Urinary bladder (tissue), 4 donors: ENCODE data around the gene NPLOC4. TPM values are rescaled to one million over a fixed set of nuclear protein-coding genes. Genes with fewer than 3 reads are reported as not detected.

Source experiments
- DNase-seq: peaks from one replicate; pipeline ENCODE4 v3.0.0-alpha.2; 2015; ENCODE audit errors: extremely low spot score
- H3K27ac ChIP-seq: one replicate; pipeline ENCODE4 v1.5.1; 2013; ENCODE audit warnings: low read depth, mild to moderate bottlenecking, moderate library complexity
- H3K36me3 ChIP-seq: one replicate; pipeline ENCODE4 v1.6.1; 2013; ENCODE audit warnings: mild to moderate bottlenecking, moderate library complexity; ENCODE audit not compliant: insufficient read depth
- H3K4me1 ChIP-seq: one replicate; pipeline ENCODE4 v1.6.1; 2013; ENCODE audit warnings: mild to moderate bottlenecking, moderate library complexity; ENCODE audit not compliant: insufficient read depth
- H3K4me3 ChIP-seq: one replicate; pipeline ENCODE4 v1.5.1; 2013; ENCODE audit warnings: low read depth, low read length
- WGBS: extraction: QIAGEN DNeasy Blood & Tissue Kit; methylation state at CpG from one replicate; pipeline ENCODE4 v1.1.7; 2013; 5-methylcytosine and 5-hydroxymethylcytosine counted together
- polyA plus RNA-seq: library from polyadenylated mRNA; stranded (reverse); fragments of 200-250 nt; gene quantifications from one replicate; pipeline ENCODE4 v1.2.3, GENCODE V29; 2013
- total RNA-seq: library from RNA; depleted of rRNA; stranded (reverse); fragments of >200 nt; gene quantifications from one replicate; pipeline ENCODE4 v1.2.3, GENCODE V29; 2014
- donor health status: healthy with polysubstance abuse.
- donor health status: healthy.

Gene NPLOC4
- total and polyA plus RNA-seq, 2 donors, result 36.5 to 45.3 TPM

DNA sequence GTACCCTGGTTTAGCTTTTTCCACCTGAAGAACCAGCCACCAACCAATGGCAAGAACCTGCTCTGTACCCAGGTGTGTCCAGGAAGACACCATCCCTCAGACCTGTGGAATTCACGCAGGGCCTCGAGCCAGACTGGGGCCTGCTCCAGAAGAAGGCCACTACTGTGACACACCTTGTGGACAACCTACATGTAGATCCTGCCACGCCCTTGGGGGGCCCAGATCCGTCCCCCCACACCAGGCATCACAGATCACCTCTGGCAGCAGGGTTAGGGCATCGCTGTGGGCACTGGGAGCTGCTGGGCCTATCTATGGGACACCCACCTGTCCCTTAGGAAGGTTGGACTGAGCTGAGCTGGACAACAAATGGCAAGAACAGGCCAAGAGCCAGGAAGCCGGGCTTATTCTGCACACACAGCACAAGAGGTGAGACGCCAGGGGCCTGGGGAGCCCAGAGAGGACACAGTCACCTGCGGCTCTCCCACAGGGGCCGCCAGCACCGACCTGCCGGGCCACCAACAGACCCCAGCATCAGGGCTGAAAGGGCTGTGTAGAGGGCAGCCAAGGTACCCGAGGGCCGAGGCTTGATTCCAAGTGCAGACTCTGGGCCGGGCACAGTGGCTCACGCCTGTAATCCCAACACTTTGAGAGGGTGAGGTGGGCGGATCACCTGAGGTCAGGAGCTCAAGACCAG is 92.5 kb downstream of the NPLOC4 start:
- no peaks in the 10 kb centered on the region for H3K4me1 ChIP-seq
- H3K4me3 ChIP-seq, result no peak overlapping the region
- H3K27ac ChIP-seq, result no peak overlapping the region
- 93% methylated on average over 16 of the region's 16 CpGs for WGBS
- DNase-seq, result no peak
- peaks cover 8% of the 10 kb centered on the region for H3K36me3 ChIP-seq

GRCh38 chr17:81543756-81544155 is 93.2 kb downstream of the NPLOC4 start:
- peaks cover 8% of the 10 kb centered on the region for H3K36me3 ChIP-seq
- WGBS, result 98% methylated on average over 15 of the region's 15 CpGs

DNA sequence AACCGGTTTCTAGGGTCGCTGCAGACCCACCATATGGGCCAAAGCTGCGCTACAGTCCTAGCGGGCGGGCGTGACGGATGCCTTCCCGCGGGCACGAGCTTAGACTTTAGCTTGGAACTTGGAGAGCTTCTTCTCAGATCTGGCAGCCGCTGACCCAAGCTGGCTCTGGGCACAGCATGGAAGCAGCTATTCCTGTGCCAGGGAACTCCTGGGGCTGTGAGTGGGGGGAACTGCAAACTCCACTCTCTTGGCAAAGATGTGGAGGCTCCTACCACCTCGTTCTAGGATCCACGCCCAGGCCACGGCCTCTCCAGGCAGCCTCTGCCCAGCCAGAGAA is 93.6 kb downstream of the NPLOC4 start:
- no peak overlapping the region for H3K27ac ChIP-seq
- peaks cover 8% of the 10 kb centered on the region for H3K36me3 ChIP-seq
- H3K4me3 ChIP-seq, result no peak overlapping the region
- DNase-seq, result no peak
- H3K4me1 ChIP-seq, result no peaks in the 10 kb centered on the region
- WGBS, result 94% methylated on average over 14 of the region's 14 CpGs

More at GRCh38 chr17:81543756-81544155, 93.2 kb downstream of the NPLOC4 start:
- DNase-seq, result no peak
- no peak overlapping the region for H3K4me3 ChIP-seq
- H3K4me1 ChIP-seq, result no peaks in the 10 kb centered on the region
- no peak overlapping the region for H3K27ac ChIP-seq

DNA sequence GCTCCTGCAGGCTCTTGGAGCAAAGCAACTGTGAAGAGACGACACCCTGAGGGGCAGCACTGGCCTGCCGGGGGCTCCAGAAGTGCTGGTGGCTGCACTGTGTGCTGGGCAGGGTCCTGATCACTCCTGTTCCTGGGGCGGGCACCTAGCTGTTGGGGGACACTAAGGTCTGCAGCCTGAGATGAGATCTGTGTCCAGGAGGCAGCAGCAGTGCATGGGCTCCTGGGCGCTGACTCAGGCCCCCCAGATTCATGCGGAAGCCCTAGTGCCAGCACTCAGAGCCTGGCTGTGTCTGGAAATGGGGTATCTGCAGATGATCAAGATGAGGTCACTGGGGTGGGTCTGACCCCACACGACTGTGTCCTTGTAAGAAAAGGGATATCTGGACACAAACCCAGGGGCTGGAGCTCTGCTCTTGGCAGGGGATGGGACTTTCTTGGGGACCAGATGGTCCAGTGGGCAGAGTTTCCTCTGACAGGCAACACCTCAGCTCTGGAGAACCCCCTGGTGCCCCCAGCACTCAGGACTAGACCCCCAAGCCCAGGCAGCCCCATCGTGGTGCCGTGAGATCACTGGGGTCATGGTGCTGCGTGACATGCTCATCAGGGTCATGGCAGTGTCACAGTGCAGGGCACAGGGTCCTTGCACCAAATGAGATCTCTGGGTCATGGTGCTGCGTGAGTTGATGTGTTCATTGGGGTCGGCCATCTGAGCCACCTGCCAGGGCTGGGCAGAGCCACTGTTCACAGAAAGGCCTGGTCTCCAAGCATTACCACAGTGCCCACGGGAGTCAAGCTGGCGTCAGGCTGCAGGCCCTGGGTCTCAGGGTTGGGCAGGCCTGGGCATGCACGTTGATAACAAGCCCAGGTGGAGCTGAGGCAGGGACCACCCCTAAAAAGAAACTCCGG is 94.2 kb downstream of the NPLOC4 start:
- H3K36me3 ChIP-seq, result peaks cover 8% of the 10 kb centered on the region
- H3K4me3 ChIP-seq, result no peak overlapping the region
- no peak for DNase-seq
- no peaks in the 10 kb centered on the region for H3K4me1 ChIP-seq
- no peak overlapping the region for H3K27ac ChIP-seq
- 84% methylated on average over 15 of the region's 15 CpGs for WGBS

- Histone ChIP-seq H3K4me1 (no peaks in the 10 kb centered on the region), H3K36me3 (peaks cover 5% of the 10 kb centered on the region)
Measured at GRCh38 chr17:81541123-81541522, 95.8 kb downstream of the NPLOC4 start.

DNA sequence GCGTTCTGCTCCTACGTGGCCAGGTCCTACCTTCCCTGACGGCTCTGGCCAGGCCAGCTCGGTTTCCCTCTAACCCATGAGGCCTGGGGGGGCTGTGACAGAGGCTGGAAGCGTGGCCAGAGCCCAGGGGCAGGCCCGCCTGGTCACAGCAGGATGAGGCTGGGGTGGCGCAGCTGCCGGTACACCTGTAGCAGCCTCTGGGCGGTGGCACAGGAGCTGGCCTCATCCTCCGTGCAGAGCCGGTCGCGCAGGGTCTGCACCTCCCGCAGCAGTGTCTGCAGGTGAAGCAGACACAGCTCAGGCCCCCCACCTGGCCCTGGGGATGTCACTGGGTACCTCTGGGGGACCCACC is 96.3 kb downstream of the NPLOC4 start:
- Histone ChIP-seq H3K4me1 (no peaks in the 10 kb centered on the region), H3K4me3 (no peak overlapping the region), H3K36me3 (peaks cover 5% of the 10 kb centered on the region), H3K27ac (no peak overlapping the region)
- DNase-seq, result no peak
- 94% methylated on average over 14 of the region's 14 CpGs for WGBS

More at GRCh38 chr17:81541123-81541522, 95.8 kb downstream of the NPLOC4 start:
- H3K27ac ChIP-seq, result no peak overlapping the region
- no peak for DNase-seq
- no peak overlapping the region for H3K4me3 ChIP-seq
- 89% methylated on average over 17 of the region's 17 CpGs for WGBS

DNA sequence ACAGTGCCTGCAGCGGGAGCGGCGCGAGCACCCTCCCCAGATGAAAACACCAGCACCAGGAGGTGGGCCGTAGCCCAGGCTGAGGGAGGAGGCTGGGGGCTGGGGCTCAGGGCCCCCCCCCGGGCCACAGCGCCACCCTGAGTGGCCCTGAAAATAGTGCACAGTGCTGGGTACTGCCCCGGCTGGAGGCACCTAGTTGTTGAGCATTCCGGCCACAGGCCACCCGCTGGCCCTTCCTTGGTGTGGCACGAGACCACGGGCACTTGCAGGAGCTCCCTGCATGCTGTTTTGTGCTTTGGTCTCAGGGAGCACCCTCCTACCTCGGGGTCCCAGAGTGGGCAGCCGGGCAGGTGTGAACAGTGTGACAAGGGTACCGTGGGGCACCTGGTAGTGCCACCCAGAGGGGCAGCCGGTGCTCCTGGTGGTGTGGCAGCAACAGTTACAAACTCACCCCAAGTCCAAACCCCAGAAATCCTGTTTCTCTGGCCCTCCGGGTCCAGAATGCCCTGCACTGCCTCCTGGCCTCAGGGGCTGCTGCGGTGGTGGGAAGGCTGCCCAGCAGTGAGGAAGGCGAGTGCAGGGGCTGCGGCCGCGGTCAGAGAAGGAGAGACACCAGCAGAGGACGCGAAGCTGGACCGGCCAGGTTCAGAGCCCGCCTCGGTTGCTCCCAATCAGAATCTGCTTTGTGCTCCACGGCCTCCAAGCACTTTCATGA is 96.8 kb downstream of the NPLOC4 start:
- DNase-seq, result no peak
- 94% methylated on average over 28 of the region's 28 CpGs for WGBS
- H3K4me1 ChIP-seq, result no peaks in the 10 kb centered on the region
- no peak overlapping the region for H3K27ac ChIP-seq
- peaks cover 5% of the 10 kb centered on the region for H3K36me3 ChIP-seq
- no peak overlapping the region for H3K4me3 ChIP-seq

- 77% methylated on average over 10 of the region's 10 CpGs for WGBS
- Histone ChIP-seq H3K36me3 (peaks cover 5% of the 10 kb centered on the region), H3K4me1 (no peaks in the 10 kb centered on the region), H3K27ac (no peak overlapping the region), H3K4me3 (no peak overlapping the region)
- DNase-seq, result no peak
Measured at GRCh38 chr17:81539571-81539900, 97.4 kb downstream of the NPLOC4 start.

- H3K4me3 ChIP-seq, result no peak overlapping the region
- 87% methylated on average over 26 of the region's 26 CpGs for WGBS
- no peaks in the 10 kb centered on the region for H3K4me1 ChIP-seq
- DNase-seq, result no peak
- peaks cover 5% of the 10 kb centered on the region for H3K36me3 ChIP-seq
- no peak overlapping the region for H3K27ac ChIP-seq
Measured at GRCh38 chr17:81538651-81539570, 98.0 kb downstream of the NPLOC4 start.

- WGBS, result 68% methylated on average over 26 of the region's 26 CpGs
- Histone ChIP-seq H3K4me1 (no peaks in the 10 kb centered on the region), H3K27ac (no peak overlapping the region), H3K36me3 (peaks cover 2% of the 10 kb centered on the region), H3K4me3 (no peak overlapping the region)
- no peak for DNase-seq
Measured at GRCh38 chr17:81537856-81538555, 98.9 kb downstream of the NPLOC4 start.

DNA sequence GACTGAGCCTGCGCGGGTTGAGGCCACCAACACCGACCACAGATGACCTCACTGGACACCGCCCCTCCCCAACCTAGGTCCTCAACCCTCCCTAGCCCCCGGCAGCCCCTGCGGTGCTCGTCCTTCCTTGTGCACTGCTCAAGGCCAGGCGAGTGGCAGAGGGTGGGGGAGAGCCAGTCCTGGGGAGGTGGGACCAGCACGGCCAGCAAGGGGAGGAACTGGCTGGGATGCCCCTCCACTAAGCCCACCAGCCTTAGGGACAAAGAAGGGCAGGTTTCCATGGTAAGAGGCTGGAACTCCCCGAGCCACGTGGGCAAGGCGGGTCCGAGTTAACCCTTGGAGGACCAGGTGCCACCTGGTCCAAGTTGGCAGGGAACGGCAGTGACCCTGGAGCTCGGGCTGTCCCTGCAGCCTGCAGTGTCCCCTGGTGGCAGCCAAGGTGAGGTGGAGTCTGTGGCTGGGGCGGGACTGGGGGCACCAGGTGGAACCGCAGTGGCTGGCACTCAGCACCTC is 99.5 kb downstream of the NPLOC4 start:
- Histone ChIP-seq H3K4me3 (no peak overlapping the region), H3K36me3 (peaks cover 2% of the 10 kb centered on the region), H3K27ac (no peak overlapping the region), H3K4me1 (no peaks in the 10 kb centered on the region)
- WGBS, result 16% methylated on average over 17 of the region's 17 CpGs
- DNase-seq, result no peak
